Measurements from ENCODE around the gene OPN1SW. TPM values are rescaled to one million over a fixed set of nuclear protein-coding genes. Genes with fewer than 3 reads are reported as not detected.

OPN1SW gene
- total and polyA plus RNA-seq, 9 of the 15 experiments (the other 6 are each of a cell fraction or from before 2014, with no cell fraction given) = 0.84 to 1.0 TPM; not detected in 7

- TF ChIP-seq RREB1 (CRISPR knock-in tag; IDR thresholded peaks at IDR 0.05) = 0 out of 2 replicates have a peak, but pooled peaks have one; percentile 56
- TF ChIP-seq ZNF146 (CRISPR knock-in tag; IDR thresholded peaks at IDR 0.05; ENCODE audit: unreplicated experiment) = no peak
- peak; percentile 92 for TF ChIP-seq MAX (CRISPR knock-in tag; IDR thresholded peaks at IDR 0.05)
- peak; percentile 20 for TF ChIP-seq MXD1 (CRISPR knock-in tag; IDR thresholded peaks at IDR 0.05; ENCODE audit: borderline replicate concordance, poor library complexity, severe bottlenecking)
- TF ChIP-seq, protein P1, sequence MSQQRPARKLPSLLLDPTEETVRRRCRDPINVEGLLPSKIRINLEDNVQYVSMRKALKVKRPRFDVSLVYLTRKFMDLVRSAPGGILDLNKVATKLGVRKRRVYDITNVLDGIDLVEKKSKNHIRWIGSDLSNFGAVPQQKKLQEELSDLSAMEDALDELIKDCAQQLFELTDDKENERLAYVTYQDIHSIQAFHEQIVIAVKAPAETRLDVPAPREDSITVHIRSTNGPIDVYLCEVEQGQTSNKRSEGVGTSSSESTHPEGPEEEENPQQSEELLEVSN (IDR thresholded peaks at IDR 0.05; ENCODE audit: borderline replicate concordance in 1 of 2, extremely low read depth in 1 of 2, insufficient read depth in 1 of 2, insufficient read length in 1 of 2, low read depth in 1 of 2, low read length in 1 of 2, poor library complexity in 1 of 2, severe bottlenecking in 1 of 2) = peak; percentile 67 to 83
- TF ChIP-seq KLF1 (tag; IDR thresholded peaks at IDR 0.05) = no peak
- TF ChIP-seq EGR1 (conservative IDR thresholded peaks at IDR 0.05) = no peak
- no peak for TF ChIP-seq RFX5 (IDR thresholded peaks at IDR 0.05; ENCODE audit: low read depth, low read length)
- TF ChIP-seq VEZF1 (CRISPR knock-in tag; IDR thresholded peaks at IDR 0.05) = no peak
- no peak for TF ChIP-seq TAF7 (tag; IDR thresholded peaks at IDR 0.05)
- TF ChIP-seq ZFX (CRISPR knock-in tag; IDR thresholded peaks at IDR 0.05) = peak; percentile 63
- peak; percentile 27 for TF ChIP-seq RBBP5 (IDR thresholded peaks at IDR 0.05; ENCODE audit: borderline replicate concordance, insufficient read depth, low read length, poor library complexity, severe bottlenecking)
- TF ChIP-seq MYNN (IDR thresholded peaks at IDR 0.05) = no peak
- TF ChIP-seq MYNN (CRISPR knock-in tag; IDR thresholded peaks at IDR 0.05) = no peak
- peak; percentile 17 for TF ChIP-seq TBP (optimal IDR thresholded peaks at IDR 0.05; ENCODE audit: low read depth, low read length)
- no peak for TF ChIP-seq HNRNPL (IDR thresholded peaks at IDR 0.05; ENCODE audit: low read depth, low read length)
Measured at GRCh38 chr7:128792471-128793180, 17.0 kb upstream of the OPN1SW start (continued).

Measured in K562 (cell line).